AG04449 (cell line): ENCODE data around the gene TMEM139.

ENCODE experiments used
- CTCF ChIA-PET: fragments of 350-600 bp; formaldehyde crosslinking; extraction: SDS; loops from one replicate; lab custom pipeline; 2021; ENCODE audit warnings: antibody characterized with exemption; lab: Yijun Ruan, JAX
- POLR2A ChIA-PET: fragments of 400-600, 350-600 bp; formaldehyde crosslinking; extraction: SDS; loops from one replicate; lab custom pipeline; 2020; ENCODE audit warnings: antibody characterized with exemption, inconsistent platforms; lab: Yijun Ruan, JAX
- DNase-seq: peaks from one replicate; pipeline ENCODE4 v3.0.0-alpha.2; 2010; ENCODE audit warnings: low read depth, low spot score
- H3K4me3 ChIP-seq: 2 replicates; pipeline ENCODE4 v1.5.1; 2011; ENCODE audit warnings: low read depth, mild to moderate bottlenecking, control low read depth, low read length
- CTCF ChIP-seq: IDR thresholded peaks from one replicate; pipeline ENCODE4 v1.5.1; 2011; ENCODE audit warnings: mild to moderate bottlenecking, moderate library complexity, low read length, control low read depth, inconsistent platforms; ENCODE audit not compliant: insufficient read depth; ENCODE audit errors: missing control alignments

Gene TMEM139

GRCh38 chr7:143239813-143240212 lies 44.9 kb upstream of the TMEM139 start:
- no peak overlapping the region for H3K4me3 ChIP-seq
- DNase-seq = no peak
- ChIA-PET CTCF (interaction anchor here (0.6 to 5.1 kb wide), 66 partner anchors 8 to 715 kb away, joined by 3 to 79 read pairs (median 7); partner anchors contain the start of genes CASP2, EPHA1, GSTK1 and TAS2R40), POLR2A (interaction anchor here (0.7 to 1.3 kb wide), 5 partner anchors 23 to 152 kb away, joined by 3 to 5 read pairs (median 4); partner anchors contain the start of gene GSTK1)
- no peak for TF ChIP-seq CTCF

DNA sequence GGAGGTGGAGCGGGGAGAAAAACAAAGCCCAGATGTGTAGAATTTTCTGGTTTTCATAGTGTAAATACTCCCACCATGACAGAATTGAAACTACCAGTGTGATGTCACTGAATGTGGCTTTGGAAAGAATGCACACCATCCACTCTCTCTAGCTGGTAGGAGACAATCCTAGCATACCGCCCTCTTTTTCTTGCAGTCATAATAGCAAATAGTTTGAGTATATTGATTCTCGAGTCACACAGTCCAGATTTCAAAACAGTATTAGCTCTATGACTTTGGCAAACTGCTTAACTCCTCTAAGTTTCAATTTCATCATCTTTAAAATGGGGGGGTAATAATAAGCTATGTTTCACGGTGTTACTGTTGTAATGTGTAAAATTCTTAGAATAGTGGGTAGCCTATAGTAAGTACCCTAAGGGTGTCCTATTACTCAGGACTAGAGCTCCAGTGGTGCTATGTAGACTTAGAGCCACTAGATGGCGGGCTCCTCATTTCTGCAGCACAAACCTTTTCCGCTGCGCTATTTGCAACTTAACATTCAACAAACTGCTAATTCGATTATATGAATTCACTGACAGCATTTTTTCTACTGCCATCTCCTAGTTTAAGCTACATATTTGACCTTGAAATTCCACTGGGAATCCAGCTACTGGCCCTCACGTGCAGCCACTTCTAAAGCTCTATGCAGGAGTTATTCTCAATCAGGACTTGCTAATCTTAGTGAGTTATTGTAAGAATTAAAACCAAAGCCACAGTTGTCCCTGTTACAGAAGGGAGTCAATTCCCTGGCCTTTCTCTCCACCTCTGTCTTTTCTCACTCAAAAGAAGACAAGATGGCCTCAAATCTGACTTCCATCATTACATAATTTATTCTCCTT lies 44.2 kb upstream of the TMEM139 start:
- peak overlapping the region; percentile 21 for H3K4me3 ChIP-seq
- peak; percentile 76 for TF ChIP-seq CTCF
- ChIA-PET POLR2A (interaction anchor here (0.7 to 1.3 kb wide), 6 partner anchors 23 to 155 kb away, joined by 3 to 5 read pairs (median 4); partner anchors contain the start of gene GSTK1), CTCF (interaction anchor here (0.6 to 5.1 kb wide), 77 partner anchors 9 to 716 kb away, joined by 3 to 79 read pairs (median 6); partner anchors contain the start of genes CASP2, EPHA1, GSTK1 and TAS2R40)
- DNase-seq = peak; percentile 60

DNA sequence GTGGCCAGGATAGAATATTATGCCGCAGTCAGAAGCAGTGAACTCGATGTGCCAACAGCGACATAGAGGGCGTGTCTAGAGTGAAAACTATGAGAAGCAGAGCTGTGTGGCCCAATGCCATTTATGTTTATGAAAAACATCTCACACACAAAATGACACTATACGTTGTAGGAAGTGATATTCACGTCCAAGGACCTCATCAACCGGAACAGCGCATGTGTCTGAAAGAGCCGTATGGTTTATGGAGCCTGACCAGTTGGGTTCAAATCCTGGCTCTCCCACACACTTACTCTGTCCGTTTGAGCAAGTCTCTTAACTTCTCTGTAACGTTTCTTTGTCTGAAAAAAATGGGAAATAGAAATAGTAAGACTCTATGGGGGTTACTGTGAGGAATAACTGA lies 42.5 kb upstream of the TMEM139 start:
- H3K4me3 ChIP-seq = no peak overlapping the region
- ChIA-PET CTCF (interaction anchor here (1.1 to 5.1 kb wide), 4 partner anchors 16 to 174 kb away, joined by 3 to 79 read pairs (median 8); no protein-coding TSS in a partner anchor), POLR2A (no interaction called here)
- DNase-seq = no peak
- no peak for TF ChIP-seq CTCF

DNA sequence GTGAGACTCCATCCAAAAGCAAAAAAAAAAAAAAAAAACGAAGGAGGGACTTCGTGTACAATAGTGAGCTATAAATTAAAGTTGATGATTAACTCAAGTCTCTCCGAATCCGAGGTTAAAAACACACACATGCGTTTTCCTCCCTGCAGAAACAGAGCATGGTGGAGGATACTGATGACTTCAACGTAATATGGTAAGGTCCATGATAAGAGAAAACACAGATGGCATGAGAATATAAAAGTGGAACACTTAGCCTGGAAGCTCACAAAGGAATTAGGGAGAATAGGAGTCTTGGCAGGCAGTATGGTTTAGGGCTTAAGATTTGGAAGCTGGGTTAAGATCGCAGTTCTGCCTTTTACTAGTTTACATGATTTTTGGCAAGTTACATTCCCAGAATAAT lies 41.6 kb upstream of the TMEM139 start:
- TF ChIP-seq CTCF = no peak
- CTCF ChIA-PET = interaction anchor here (1.0 to 5.1 kb wide), 4 partner anchors 15 to 173 kb away, joined by 3 to 79 read pairs (median 5); no protein-coding TSS in a partner anchor
- POLR2A ChIA-PET = no interaction called here
- DNase-seq = no peak
- no peak overlapping the region for H3K4me3 ChIP-seq

DNA sequence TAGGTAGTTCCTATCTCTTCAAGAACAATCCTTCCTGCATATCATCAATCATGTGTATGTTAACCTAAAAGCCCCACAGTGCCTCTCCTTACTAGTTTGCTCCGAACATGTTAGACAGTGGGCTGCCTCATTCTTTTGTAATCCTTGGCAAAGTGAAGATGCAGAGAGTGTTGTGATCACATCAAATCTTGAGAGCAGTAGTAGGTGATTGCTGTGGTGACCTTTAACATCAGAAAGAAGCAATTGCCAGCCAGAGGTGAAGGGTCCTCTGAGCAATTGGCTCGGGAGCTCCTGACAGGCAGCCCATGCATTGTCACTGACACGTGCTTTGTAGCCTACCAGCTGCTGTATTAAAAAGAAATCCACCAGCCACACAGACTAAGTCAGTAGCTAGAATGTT lies 41.1 kb upstream of the TMEM139 start:
- POLR2A ChIA-PET = no interaction called here
- DNase-seq = no peak
- CTCF ChIA-PET = interaction anchor here (1.0 to 5.1 kb wide), 3 partner anchors 15 to 172 kb away, joined by 5 to 79 read pairs (median 5); no protein-coding TSS in a partner anchor
- no peak overlapping the region for H3K4me3 ChIP-seq
- no peak for TF ChIP-seq CTCF

- H3K4me3 ChIP-seq = no peak overlapping the region
- no peak for DNase-seq
- TF ChIP-seq CTCF = no peak
- ChIA-PET POLR2A (no interaction called here), CTCF (interaction anchor here (5.1 kb wide), 1 partner anchor 172 kb away, joined by 79 read pairs; no protein-coding TSS in a partner anchor)
Measured at GRCh38 chr7:143244321-143244720, 40.4 kb upstream of the TMEM139 start.
